Measurements from ENCODE around the gene OTOG. TPM values are rescaled to one million over a fixed set of nuclear protein-coding genes. Genes with fewer than 3 reads are reported as not detected.

Gene OTOG
- total and polyA plus RNA-seq, 3 experiments from 2014 or later = not detected

DNA sequence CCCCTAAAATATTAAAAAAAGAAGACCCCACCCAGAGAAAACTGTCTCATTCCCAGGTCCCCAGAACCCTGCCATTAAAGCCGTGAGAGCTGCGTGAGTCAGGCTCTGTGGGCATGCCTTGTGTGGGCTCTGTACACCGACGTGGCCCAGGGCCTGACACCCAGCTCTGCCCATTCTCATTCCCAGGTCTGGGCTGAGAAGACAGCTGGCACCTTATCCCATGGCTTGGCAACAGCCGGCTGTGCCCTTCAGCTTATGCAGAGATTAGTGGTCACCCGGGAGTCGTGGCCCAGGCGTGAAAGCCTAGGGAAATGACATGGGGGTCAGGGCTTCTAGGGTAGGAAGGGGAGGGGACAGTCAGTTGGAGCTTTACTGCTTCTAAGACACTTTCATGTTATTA lies 31.9 kb downstream of the OTOG start:
- no peak overlapping the region for H3K27ac Mint-ChIP-seq
- peaks cover 2 to 4% of the 10 kb centered on the region in 2 donors for H3K27me3 Mint-ChIP-seq
- no peaks in the 10 kb centered on the region for H3K36me3 ChIP-seq (ENCODE audit: insufficient read depth, low read length)
- peaks cover 0 to 2% (median 0%) of the 10 kb centered on the region in 3 donors for H3K36me3 Mint-ChIP-seq
- H3K4me1 ChIP-seq (ENCODE audit: insufficient read depth, low read length) = no peaks in the 10 kb centered on the region
- CTCF ChIA-PET = no interaction called here
- POLR2A ChIA-PET = interaction anchor here (0.6 kb wide), 1 partner anchor 228 kb away, joined by 3 read pairs; no protein-coding TSS in a partner anchor
- H3K9me3 ChIP-seq (ENCODE audit: low read length) = no peaks in the 10 kb centered on the region
- H3K4me1 Mint-ChIP-seq = no peaks in the 10 kb centered on the region
- no peaks in the 10 kb centered on the region for H3K27me3 ChIP-seq (ENCODE audit: insufficient read depth, low read length, poor library complexity, severe bottlenecking)
- H3K4me3 Mint-ChIP-seq = no peak overlapping the region
- no peaks in the 10 kb centered on the region for H3K9me3 Mint-ChIP-seq
- H3K4me3 ChIP-seq (ENCODE audit: low read length) = no peak overlapping the region
- no peak for DNase-seq
- no peak overlapping the region for H3K27ac ChIP-seq (ENCODE audit: low read depth, low read length)

DNA sequence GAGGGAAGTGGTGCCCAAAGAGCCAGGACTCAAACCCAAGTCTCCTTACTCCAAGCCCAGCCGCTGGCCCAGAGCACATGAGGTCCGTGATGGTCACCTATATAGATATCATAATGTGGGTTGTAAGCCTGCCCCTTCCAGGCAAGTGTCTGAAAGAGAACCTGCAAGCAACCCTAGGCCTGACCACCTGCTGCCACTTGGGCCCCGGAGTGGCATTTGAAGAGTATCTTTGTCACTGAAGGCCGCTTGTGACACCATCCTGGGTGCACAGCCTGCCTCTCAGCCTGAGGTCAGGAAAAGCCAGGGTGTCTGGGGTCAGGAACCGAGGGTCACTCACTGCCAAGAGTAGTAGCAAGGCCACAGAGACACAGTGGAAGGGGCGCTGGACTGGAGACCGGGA lies 32.4 kb downstream of the OTOG start:
- ChIA-PET POLR2A (no interaction called here), CTCF (no interaction called here)
- Histone ChIP-seq H3K9me3 (ENCODE audit: low read length) (no peaks in the 10 kb centered on the region), H3K27me3 (ENCODE audit: insufficient read depth, low read length, poor library complexity, severe bottlenecking) (no peaks in the 10 kb centered on the region), H3K4me1 (ENCODE audit: insufficient read depth, low read length) (no peaks in the 10 kb centered on the region), H3K27ac (ENCODE audit: low read depth, low read length) (no peak overlapping the region), H3K36me3 (ENCODE audit: insufficient read depth, low read length) (no peaks in the 10 kb centered on the region), H3K4me3 (ENCODE audit: low read length) (no peak overlapping the region)
- no peak overlapping the region for H3K4me3 Mint-ChIP-seq
- no peak for DNase-seq
- no peak overlapping the region for H3K27ac Mint-ChIP-seq
- peaks cover 2 to 4% of the 10 kb centered on the region in 2 donors for H3K27me3 Mint-ChIP-seq
- peaks cover 0 to 2% (median 0%) of the 10 kb centered on the region in 3 donors for H3K36me3 Mint-ChIP-seq
- no peaks in the 10 kb centered on the region for H3K4me1 Mint-ChIP-seq
- H3K9me3 Mint-ChIP-seq = no peaks in the 10 kb centered on the region

DNA sequence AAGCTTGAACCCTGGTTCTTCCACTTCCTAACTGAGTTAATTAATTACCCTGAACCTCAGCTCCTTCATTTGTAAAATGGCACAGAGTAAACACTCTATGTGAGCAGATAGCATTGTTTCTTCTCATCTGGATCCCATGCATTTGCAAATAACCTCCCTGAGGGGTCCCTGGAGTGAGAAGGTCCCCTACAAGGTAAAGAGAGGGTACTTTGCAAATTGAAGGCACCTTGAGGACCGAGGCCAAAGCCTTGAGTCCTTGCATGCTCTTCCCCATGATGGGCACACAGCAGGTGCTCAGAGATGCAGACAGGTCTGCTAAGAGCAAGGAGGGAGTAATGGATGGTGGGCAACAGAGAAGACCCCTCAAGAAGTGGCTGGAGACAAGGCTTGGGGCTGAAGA lies 33.2 kb downstream of the OTOG start:
- H3K4me3 ChIP-seq (ENCODE audit: low read length) = no peak overlapping the region
- no peak overlapping the region for H3K27ac ChIP-seq (ENCODE audit: low read depth, low read length)
- ChIA-PET POLR2A (no interaction called here), CTCF (no interaction called here)
- DNase-seq = no peak
- H3K4me1 ChIP-seq (ENCODE audit: insufficient read depth, low read length) = no peaks in the 10 kb centered on the region
- H3K4me3 Mint-ChIP-seq = no peak overlapping the region
- H3K27me3 ChIP-seq (ENCODE audit: insufficient read depth, low read length, poor library complexity, severe bottlenecking) = no peaks in the 10 kb centered on the region
- H3K9me3 Mint-ChIP-seq = no peaks in the 10 kb centered on the region
- H3K9me3 ChIP-seq (ENCODE audit: low read length) = no peaks in the 10 kb centered on the region
- H3K36me3 ChIP-seq (ENCODE audit: insufficient read depth, low read length) = no peaks in the 10 kb centered on the region
- H3K36me3 Mint-ChIP-seq = peaks cover 0 to 2% (median 0%) of the 10 kb centered on the region in 3 donors
- peaks cover 2 to 3% of the 10 kb centered on the region in 2 donors for H3K27me3 Mint-ChIP-seq
- no peaks in the 10 kb centered on the region for H3K4me1 Mint-ChIP-seq
- no peak overlapping the region for H3K27ac Mint-ChIP-seq

DNA sequence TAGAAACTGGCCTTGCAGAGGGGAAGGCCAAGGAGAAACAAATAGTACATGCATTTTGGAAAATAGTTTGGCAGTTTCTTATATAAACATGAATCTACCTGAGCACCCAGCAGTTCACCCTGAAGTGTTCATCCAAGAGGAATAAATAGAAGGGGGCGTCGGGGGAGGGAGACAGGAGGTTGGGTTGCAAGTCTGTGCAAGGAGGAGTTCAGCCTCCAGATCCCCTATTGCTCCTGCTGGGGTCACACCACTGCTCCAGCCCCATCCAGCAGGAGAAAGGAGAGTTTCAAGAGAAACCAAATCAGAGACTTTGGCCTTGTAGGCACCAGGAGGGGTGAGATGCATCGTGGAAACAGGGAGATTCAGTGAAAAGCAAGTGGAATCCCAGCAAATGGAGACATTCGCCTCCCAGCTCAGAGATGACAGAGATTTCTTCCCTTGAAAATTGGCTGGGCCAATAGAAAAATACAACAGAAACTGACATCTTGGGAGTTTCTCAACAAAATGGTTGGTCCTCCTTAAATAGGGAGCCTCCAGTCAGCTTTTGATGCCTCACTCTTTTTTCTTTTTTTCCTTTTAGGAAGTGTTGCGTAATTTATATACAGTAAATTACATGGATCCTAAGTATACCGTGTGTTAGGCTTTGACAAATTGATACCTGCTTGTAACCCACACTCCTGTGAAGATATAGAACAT lies 34.1 kb downstream of the OTOG start:
- Mint-ChIP-seq H3K36me3 (peaks cover 0 to 2% (median 0%) of the 10 kb centered on the region in 3 donors), H3K4me3 (no peak overlapping the region), H3K9me3 (no peaks in the 10 kb centered on the region), H3K4me1 (no peaks in the 10 kb centered on the region), H3K27ac (no peak overlapping the region), H3K27me3 (peaks cover 6 to 8% of the 10 kb centered on the region in 2 donors)
- no peaks in the 10 kb centered on the region for H3K9me3 ChIP-seq (ENCODE audit: low read length)
- no peak overlapping the region for H3K4me3 ChIP-seq (ENCODE audit: low read length)
- H3K36me3 ChIP-seq (ENCODE audit: insufficient read depth, low read length) = no peaks in the 10 kb centered on the region
- no peak for DNase-seq
- ChIA-PET POLR2A (no interaction called here), CTCF (no interaction called here)
- H3K27me3 ChIP-seq (ENCODE audit: insufficient read depth, low read length, poor library complexity, severe bottlenecking) = no peaks in the 10 kb centered on the region
- no peak overlapping the region for H3K27ac ChIP-seq (ENCODE audit: low read depth, low read length)
- no peaks in the 10 kb centered on the region for H3K4me1 ChIP-seq (ENCODE audit: insufficient read depth, low read length)

DNA sequence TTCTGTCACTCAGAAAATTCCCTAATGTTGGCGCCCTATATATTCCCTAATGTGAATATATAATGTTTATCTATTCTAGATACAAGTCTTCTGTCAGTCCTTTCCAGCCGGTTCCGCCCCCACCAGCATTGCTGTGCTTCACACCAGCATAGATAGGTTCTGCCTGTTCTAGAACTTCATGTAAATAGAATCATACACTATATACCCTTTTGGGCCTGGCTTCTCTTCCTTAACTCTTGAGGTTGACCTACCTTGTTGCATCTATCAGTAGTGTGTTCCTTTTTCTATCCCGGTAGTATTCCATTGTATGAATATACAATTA lies 34.6 kb downstream of the OTOG start:
- POLR2A ChIA-PET = no interaction called here
- Mint-ChIP-seq H3K9me3 (no peaks in the 10 kb centered on the region), H3K4me1 (no peaks in the 10 kb centered on the region), H3K27me3 (peaks cover 9 to 12% of the 10 kb centered on the region in 2 donors), H3K27ac (peak overlapping the region in 2 of 8 donors; percentile 14 to 35), H3K4me3 (no peak overlapping the region), H3K36me3 (peaks cover 0 to 2% (median 0%) of the 10 kb centered on the region in 3 donors)
- no peaks in the 10 kb centered on the region for H3K4me1 ChIP-seq (ENCODE audit: insufficient read depth, low read length)
- H3K27me3 ChIP-seq (ENCODE audit: insufficient read depth, low read length, poor library complexity, severe bottlenecking) = no peaks in the 10 kb centered on the region
- no peaks in the 10 kb centered on the region for H3K9me3 ChIP-seq (ENCODE audit: low read length)
- no peak overlapping the region for H3K27ac ChIP-seq (ENCODE audit: low read depth, low read length)
- H3K36me3 ChIP-seq (ENCODE audit: insufficient read depth, low read length) = no peaks in the 10 kb centered on the region
- CTCF ChIA-PET = no interaction called here
- H3K4me3 ChIP-seq (ENCODE audit: low read length) = no peak overlapping the region
- DNase-seq = no peak

DNA sequence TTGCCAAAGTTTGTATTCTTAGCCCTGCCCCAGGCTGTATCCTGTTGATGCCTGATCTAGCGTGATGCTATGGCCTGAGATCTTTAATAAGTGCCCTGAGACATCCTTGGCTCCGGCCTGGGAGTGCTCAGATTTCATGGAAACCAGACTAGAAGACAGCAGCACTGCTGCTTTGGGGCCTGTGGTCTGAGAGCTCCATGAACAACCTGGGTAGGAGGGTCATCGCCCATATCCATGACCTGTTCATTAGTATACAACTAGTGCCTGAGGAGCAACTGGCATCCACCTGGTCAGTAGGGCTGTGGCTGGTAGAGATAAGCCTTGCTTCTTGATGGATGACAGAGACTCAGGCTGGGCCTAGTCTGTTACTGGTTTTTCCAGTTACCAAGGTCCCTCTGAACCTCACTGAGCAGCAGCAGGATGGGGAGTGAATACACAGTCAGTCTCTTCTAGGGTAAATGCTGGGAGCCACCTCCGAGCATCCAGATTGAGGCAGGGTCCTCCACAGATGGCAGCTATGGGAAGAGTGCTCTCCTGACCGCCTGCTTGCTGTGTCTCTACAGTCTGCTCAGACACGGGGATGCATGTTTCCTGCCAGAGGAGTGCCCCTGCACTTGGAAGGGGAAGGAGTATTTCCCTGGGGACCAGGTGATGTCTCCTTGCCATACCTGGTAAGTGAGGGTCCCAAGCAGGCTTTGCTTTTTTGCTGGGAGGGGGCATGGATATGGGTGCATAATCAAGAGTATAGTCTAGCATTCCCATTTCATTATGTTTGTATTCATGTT lies 39.0 kb downstream of the OTOG start:
- H3K9me3 Mint-ChIP-seq = no peaks in the 10 kb centered on the region
- no peaks in the 10 kb centered on the region for H3K4me1 Mint-ChIP-seq
- no peak overlapping the region for H3K27ac Mint-ChIP-seq
- no peaks in the 10 kb centered on the region for H3K4me1 ChIP-seq (ENCODE audit: insufficient read depth, low read length)
- H3K27ac ChIP-seq (ENCODE audit: low read depth, low read length) = no peak overlapping the region
- no peaks in the 10 kb centered on the region for H3K27me3 ChIP-seq (ENCODE audit: insufficient read depth, low read length, poor library complexity, severe bottlenecking)
- no peaks in the 10 kb centered on the region for H3K36me3 Mint-ChIP-seq
- H3K27me3 Mint-ChIP-seq = peaks cover 13 to 15% of the 10 kb centered on the region in 2 donors
- H3K36me3 ChIP-seq (ENCODE audit: insufficient read depth, low read length) = no peaks in the 10 kb centered on the region
- ChIA-PET CTCF (no interaction called here), POLR2A (no interaction called here)
- H3K4me3 ChIP-seq (ENCODE audit: low read length) = no peak overlapping the region
- DNase-seq = no peak
- H3K4me3 Mint-ChIP-seq = no peak overlapping the region
- no peaks in the 10 kb centered on the region for H3K9me3 ChIP-seq (ENCODE audit: low read length)

DNA sequence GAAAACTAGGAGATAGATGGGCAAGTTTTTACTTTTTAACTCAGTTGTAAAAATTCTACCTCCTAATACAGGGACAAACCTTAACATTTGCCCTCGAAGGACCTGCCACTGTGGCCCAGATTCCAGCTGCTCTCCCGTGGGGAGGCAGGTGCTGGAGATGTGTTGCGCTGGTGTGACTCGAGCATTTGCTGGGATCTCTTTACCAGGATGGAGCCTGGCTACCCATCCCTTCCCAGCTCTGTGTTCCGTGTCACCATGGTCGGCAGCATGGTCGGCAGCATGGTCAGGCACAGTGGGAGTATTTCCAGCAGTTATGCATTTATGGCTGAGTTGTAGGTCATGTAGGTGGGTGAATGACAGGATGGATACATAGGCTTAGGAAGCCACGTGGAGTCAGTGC lies 41.1 kb downstream of the OTOG start:
- H3K9me3 ChIP-seq (ENCODE audit: low read length) = no peaks in the 10 kb centered on the region
- no peaks in the 10 kb centered on the region for H3K9me3 Mint-ChIP-seq
- H3K27me3 Mint-ChIP-seq = peaks cover 14 to 24% of the 10 kb centered on the region in 2 donors
- no peaks in the 10 kb centered on the region for H3K4me1 Mint-ChIP-seq
- no peak for DNase-seq
- ChIA-PET POLR2A (no interaction called here), CTCF (interaction anchor here (1.0 kb wide), 1 partner anchor 11 kb away, joined by 3 read pairs; no protein-coding TSS in a partner anchor)
- H3K27ac Mint-ChIP-seq = no peak overlapping the region
- no peak overlapping the region for H3K27ac ChIP-seq (ENCODE audit: low read depth, low read length)
- no peaks in the 10 kb centered on the region for H3K27me3 ChIP-seq (ENCODE audit: insufficient read depth, low read length, poor library complexity, severe bottlenecking)
- no peaks in the 10 kb centered on the region for H3K4me1 ChIP-seq (ENCODE audit: insufficient read depth, low read length)
- H3K36me3 ChIP-seq (ENCODE audit: insufficient read depth, low read length) = no peaks in the 10 kb centered on the region
- H3K4me3 Mint-ChIP-seq = no peak overlapping the region
- no peaks in the 10 kb centered on the region for H3K36me3 Mint-ChIP-seq
- H3K4me3 ChIP-seq (ENCODE audit: low read length) = no peak overlapping the region

DNA sequence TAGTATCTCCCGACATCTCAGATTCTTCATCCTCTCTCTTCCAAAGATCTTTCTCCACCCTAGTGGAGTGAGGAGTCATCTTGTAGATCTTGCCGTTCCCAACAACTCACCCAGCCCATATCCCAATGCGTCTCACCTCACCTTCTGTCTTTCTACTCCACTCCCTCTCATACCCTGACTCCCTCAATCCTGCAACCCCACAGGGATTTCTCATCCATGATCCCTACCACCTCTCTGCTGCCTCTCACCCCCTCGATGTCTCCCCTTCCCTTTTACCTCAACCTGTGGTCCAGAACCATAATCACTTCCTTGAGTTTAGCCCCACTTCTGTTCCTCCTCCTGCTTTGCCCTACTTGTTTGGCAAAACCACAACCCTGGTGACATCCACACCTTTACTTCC lies 41.7 kb downstream of the OTOG start:
- Histone ChIP-seq H3K4me1 (ENCODE audit: insufficient read depth, low read length) (no peaks in the 10 kb centered on the region), H3K4me3 (ENCODE audit: low read length) (no peak overlapping the region), H3K27ac (ENCODE audit: low read depth, low read length) (no peak overlapping the region), H3K36me3 (ENCODE audit: insufficient read depth, low read length) (no peaks in the 10 kb centered on the region), H3K9me3 (ENCODE audit: low read length) (no peaks in the 10 kb centered on the region), H3K27me3 (ENCODE audit: insufficient read depth, low read length, poor library complexity, severe bottlenecking) (no peaks in the 10 kb centered on the region)
- Mint-ChIP-seq H3K36me3 (no peaks in the 10 kb centered on the region), H3K27me3 (peaks cover 14 to 24% of the 10 kb centered on the region in 2 donors), H3K9me3 (no peaks in the 10 kb centered on the region), H3K27ac (no peak overlapping the region), H3K4me3 (no peak overlapping the region), H3K4me1 (no peaks in the 10 kb centered on the region)
- POLR2A ChIA-PET = no interaction called here
- no peak for DNase-seq
- CTCF ChIA-PET = interaction anchor here (1.0 kb wide), 1 partner anchor 10 kb away, joined by 3 read pairs; no protein-coding TSS in a partner anchor

All from CD8-positive, alpha-beta memory T cell (primary cell).